ENCODE data around the gene ELAVL4. TPM values are rescaled to one million over a fixed set of nuclear protein-coding genes. Genes with fewer than 3 reads are reported as not detected.
"Not testable (repeated sequence)": the region's sequence is repeated elsewhere in the genome, so short reads cannot be mapped to it uniquely, and the experiment has no call there.

Gene ELAVL4
- total RNA-seq, 2 experiments from 2014 or later, result not detected

DNA sequence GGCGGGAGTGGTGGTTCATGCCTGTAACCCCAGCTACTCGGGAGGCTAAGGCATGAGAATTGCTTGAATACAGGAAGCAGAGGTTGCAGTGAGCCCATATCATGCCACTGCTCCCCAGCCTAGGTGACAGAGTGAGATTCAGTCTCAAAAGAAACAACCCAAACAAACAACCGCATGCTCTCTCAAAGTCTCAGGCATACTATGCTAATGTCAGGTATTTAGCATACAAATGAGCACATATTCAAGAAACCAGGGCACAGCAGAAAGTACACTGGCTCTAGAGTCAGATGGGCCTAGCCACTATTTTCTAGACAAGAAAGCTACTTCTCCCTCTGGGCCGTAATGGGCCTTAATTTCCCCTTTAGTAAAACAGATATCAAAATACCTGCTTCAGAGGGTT is 55.0 kb downstream of the ELAVL4 start:
- no peaks in the 10 kb centered on the region for H3K4me1 ChIP-seq (ENCODE audit: insufficient read depth, low read length)
- no peaks in the 10 kb centered on the region for H3K36me3 ChIP-seq (ENCODE audit: insufficient read depth, low read length)
- no peak for ATAC-seq (ENCODE audit: poor library complexity)
- DNase-seq, result no peak
- H3K27me3 ChIP-seq (ENCODE audit: control insufficient read depth in 1 of 2, insufficient read depth in 2 of 2, low read length in 2 of 2), result no peaks in the 10 kb centered on the region
- no peaks in the 10 kb centered on the region for H3K4me1 Mint-ChIP-seq (ENCODE audit: low read depth)
- H3K9me3 ChIP-seq (ENCODE audit: control insufficient read depth in 1 of 2, insufficient read depth in 1 of 2, low read length in 2 of 2), result no peaks in the 10 kb centered on the region
- no peak overlapping the region for H3K4me3 Mint-ChIP-seq
- CTCF ChIA-PET, result no interaction called here
- POLR2A ChIA-PET, result no interaction called here
- H3K4me3 ChIP-seq (ENCODE audit: low read length), result no peak overlapping the region
- TF ChIP-seq, protein P1, sequence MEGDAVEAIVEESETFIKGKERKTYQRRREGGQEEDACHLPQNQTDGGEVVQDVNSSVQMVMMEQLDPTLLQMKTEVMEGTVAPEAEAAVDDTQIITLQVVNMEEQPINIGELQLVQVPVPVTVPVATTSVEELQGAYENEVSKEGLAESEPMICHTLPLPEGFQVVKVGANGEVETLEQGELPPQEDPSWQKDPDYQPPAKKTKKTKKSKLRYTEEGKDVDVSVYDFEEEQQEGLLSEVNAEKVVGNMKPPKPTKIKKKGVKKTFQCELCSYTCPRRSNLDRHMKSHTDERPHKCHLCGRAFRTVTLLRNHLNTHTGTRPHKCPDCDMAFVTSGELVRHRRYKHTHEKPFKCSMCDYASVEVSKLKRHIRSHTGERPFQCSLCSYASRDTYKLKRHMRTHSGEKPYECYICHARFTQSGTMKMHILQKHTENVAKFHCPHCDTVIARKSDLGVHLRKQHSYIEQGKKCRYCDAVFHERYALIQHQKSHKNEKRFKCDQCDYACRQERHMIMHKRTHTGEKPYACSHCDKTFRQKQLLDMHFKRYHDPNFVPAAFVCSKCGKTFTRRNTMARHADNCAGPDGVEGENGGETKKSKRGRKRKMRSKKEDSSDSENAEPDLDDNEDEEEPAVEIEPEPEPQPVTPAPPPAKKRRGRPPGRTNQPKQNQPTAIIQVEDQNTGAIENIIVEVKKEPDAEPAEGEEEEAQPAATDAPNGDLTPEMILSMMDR (IDR thresholded peaks at IDR 0.05), result no peak
- H3K27ac ChIP-seq (ENCODE audit: low read depth in 1 of 2, low read length in 2 of 2), result no peak overlapping the region
- H3K9me3 Mint-ChIP-seq, result no peaks in the 10 kb centered on the region
- no peaks in the 10 kb centered on the region for H3K36me3 Mint-ChIP-seq (ENCODE audit: low read depth)
- H3K27me3 Mint-ChIP-seq, result no peaks in the 10 kb centered on the region
- intact Hi-C loops (cut with DNase I, micrococcal nuclease), result no loop called here
- no peak overlapping the region for H3K27ac Mint-ChIP-seq

DNA sequence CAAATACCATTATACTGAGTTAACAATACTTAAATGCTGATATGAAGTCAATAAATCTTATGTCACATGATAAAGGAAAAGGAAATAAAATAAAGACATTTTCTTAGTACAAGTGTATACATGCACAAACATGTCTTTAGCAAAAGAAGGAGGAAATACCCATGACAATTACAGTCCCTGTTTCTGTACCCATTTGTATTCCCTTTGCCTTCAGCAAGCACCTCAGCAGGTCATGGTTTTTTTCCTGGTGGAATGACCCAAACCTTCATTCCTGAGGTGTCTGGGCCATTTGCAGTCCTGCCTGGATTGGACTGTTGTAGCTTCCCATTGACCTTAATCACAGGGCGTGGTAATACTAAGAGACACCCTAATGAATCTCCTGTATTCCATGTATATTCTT is 57.6 kb downstream of the ELAVL4 start:
- H3K4me1 ChIP-seq (ENCODE audit: insufficient read depth, low read length); H3K4me1 Mint-ChIP-seq (ENCODE audit: low read depth); H3K27ac Mint-ChIP-seq; CTCF ChIA-PET; H3K9me3 Mint-ChIP-seq; H3K36me3 Mint-ChIP-seq (ENCODE audit: low read depth); intact Hi-C loops (cut with DNase I, micrococcal nuclease); H3K36me3 ChIP-seq (ENCODE audit: insufficient read depth, low read length); H3K4me3 Mint-ChIP-seq; ATAC-seq (ENCODE audit: poor library complexity); H3K27me3 Mint-ChIP-seq; DNase-seq; H3K27ac ChIP-seq (ENCODE audit: low read depth in 1 of 2, low read length in 2 of 2); H3K27me3 ChIP-seq (ENCODE audit: control insufficient read depth in 1 of 2, insufficient read depth in 2 of 2, low read length in 2 of 2); POLR2A ChIA-PET; H3K9me3 ChIP-seq (ENCODE audit: control insufficient read depth in 1 of 2, insufficient read depth in 1 of 2, low read length in 2 of 2); H3K4me3 ChIP-seq (ENCODE audit: low read length): not testable (repeated sequence)

DNA sequence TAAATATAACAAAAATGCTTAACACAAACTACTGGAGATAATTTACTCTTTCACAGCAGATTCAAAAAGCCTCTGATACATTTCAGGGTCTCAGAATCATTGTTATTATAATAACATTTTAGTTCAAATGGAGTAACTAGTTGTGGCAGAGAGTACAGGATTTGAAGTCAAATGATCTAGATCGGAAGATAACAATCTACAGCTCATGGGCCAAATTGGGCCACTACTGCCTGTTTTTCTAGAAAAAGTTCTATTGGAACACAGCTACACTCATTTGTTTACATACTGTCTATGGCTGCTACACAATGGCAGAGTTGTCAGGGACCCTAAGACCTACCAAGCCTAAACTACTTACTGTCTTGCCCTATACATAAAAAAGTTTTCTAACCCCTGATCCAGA is 63.6 kb downstream of the ELAVL4 start:
- no peak overlapping the region for H3K4me3 ChIP-seq (ENCODE audit: low read length)
- H3K36me3 ChIP-seq (ENCODE audit: insufficient read depth, low read length), result no peaks in the 10 kb centered on the region
- intact Hi-C loops (cut with DNase I, micrococcal nuclease), result no loop called here
- Mint-ChIP-seq H3K4me3 (no peak overlapping the region), H3K9me3 (no peaks in the 10 kb centered on the region), H3K27ac (no peak overlapping the region), H3K27me3 (no peaks in the 10 kb centered on the region), H3K36me3 (ENCODE audit: low read depth) (no peaks in the 10 kb centered on the region), H3K4me1 (ENCODE audit: low read depth) (no peaks in the 10 kb centered on the region)
- ATAC-seq (ENCODE audit: poor library complexity), result no peak
- TF ChIP-seq, protein P1 (IDR thresholded peaks at IDR 0.05), result no peak
- ChIA-PET CTCF (no interaction called here), POLR2A (no interaction called here)
- no peaks in the 10 kb centered on the region for H3K4me1 ChIP-seq (ENCODE audit: insufficient read depth, low read length)
- H3K27ac ChIP-seq (ENCODE audit: low read depth in 1 of 2, low read length in 2 of 2), result no peak overlapping the region
- H3K9me3 ChIP-seq (ENCODE audit: control insufficient read depth in 1 of 2, insufficient read depth in 1 of 2, low read length in 2 of 2), result no peaks in the 10 kb centered on the region
- no peaks in the 10 kb centered on the region for H3K27me3 ChIP-seq (ENCODE audit: control insufficient read depth in 1 of 2, insufficient read depth in 2 of 2, low read length in 2 of 2)
- DNase-seq, result no peak

DNA sequence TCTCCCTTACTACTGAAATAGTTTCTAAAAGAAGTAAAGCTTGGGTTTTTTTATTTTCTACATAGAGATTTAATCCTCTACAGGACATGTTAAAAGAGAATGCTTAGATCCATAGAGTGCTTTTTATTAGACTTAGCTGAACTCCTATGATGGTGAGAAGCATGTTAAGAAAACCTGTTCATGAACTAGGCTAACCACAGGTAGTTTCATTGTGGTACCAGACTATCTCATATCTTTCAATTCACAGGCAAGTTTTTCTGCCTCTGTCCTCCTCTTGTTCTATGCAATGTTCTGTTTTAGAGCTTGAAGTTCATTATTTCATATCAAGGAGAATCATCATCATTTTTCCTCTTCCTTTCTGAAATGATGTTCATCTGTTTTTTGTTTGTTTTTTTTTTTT is 65.4 kb downstream of the ELAVL4 start:
- Histone ChIP-seq H3K9me3 (ENCODE audit: control insufficient read depth in 1 of 2, insufficient read depth in 1 of 2, low read length in 2 of 2) (no peaks in the 10 kb centered on the region), H3K4me3 (ENCODE audit: low read length) (no peak overlapping the region), H3K27ac (ENCODE audit: low read depth in 1 of 2, low read length in 2 of 2) (no peak overlapping the region), H3K4me1 (ENCODE audit: insufficient read depth, low read length) (no peaks in the 10 kb centered on the region), H3K27me3 (ENCODE audit: control insufficient read depth in 1 of 2, insufficient read depth in 2 of 2, low read length in 2 of 2) (no peaks in the 10 kb centered on the region), H3K36me3 (ENCODE audit: insufficient read depth, low read length) (no peaks in the 10 kb centered on the region)
- CTCF ChIA-PET, result interaction anchor here (0.6 kb wide), 1 partner anchor 8 kb away, joined by 3 read pairs; no protein-coding TSS in a partner anchor
- no peak for DNase-seq
- Mint-ChIP-seq H3K27me3 (no peaks in the 10 kb centered on the region), H3K9me3 (no peaks in the 10 kb centered on the region), H3K4me1 (ENCODE audit: low read depth) (no peaks in the 10 kb centered on the region), H3K4me3 (no peak overlapping the region), H3K27ac (no peak overlapping the region), H3K36me3 (ENCODE audit: low read depth) (no peaks in the 10 kb centered on the region)
- POLR2A ChIA-PET, result no interaction called here
- no peak for ATAC-seq (ENCODE audit: poor library complexity)
- TF ChIP-seq, protein P1 (IDR thresholded peaks at IDR 0.05), result no peak
- intact Hi-C loops (cut with DNase I, micrococcal nuclease), result no loop called here
